OCI-LY7 (cell line): ENCODE data around the gene PPA2.

Source experiments
- CTCF ChIP-seq: fragments of 200-600 bp; sonication (generic); conservative IDR thresholded peaks from 2 replicates; pipeline ENCODE4 v1.5.1; 2014; ENCODE audit warnings: mild to moderate bottlenecking, antibody characterized with exemption, low read length, moderate library complexity, mixed read lengths
- EZH2phosphoT487 ChIP-seq: fragments of 200-600 bp; sonication (generic); IDR thresholded peaks from 2 replicates; pipeline ENCODE4 v1.6.1; 2018; ENCODE audit warnings: low read depth, borderline replicate concordance, mild to moderate bottlenecking, mixed run types, antibody characterized with exemption, low read length, moderate library complexity, mixed read lengths

- TF ChIP-seq CTCF (no peak), EZH2phosphoT487 (no peak)
These were observed 21.8 kb upstream of the PPA2 start for GRCh38 chr4:105495667-105496066.
